Natural killer cell treated with Interleukin-12 subunit alpha and Interleukin-12 subunit beta and Interleukin-15 and Interleukin-18, amount 100 ng/mL, for 72 hours (primary cell): Measurements from ENCODE around the gene NLGN4Y. TPM values are rescaled to one million over a fixed set of nuclear protein-coding genes. Genes with fewer than 3 reads are reported as not detected.

ENCODE experiments used
- ATAC-seq, 2 donors: fragments of 150-1000 bp; cut with Tn5 transposase in 1 of 2; sonication (Bioruptor Pico), chemical (Tn5 transposase) in 1 of 2; 2 replicates each; pipeline ENCODE4 v1.10.0; 2021
- DNase-seq: peaks from one replicate; pipeline ENCODE4 v3.0.0; 2022; ENCODE audit warnings: low spot score
- H3K27ac Mint-ChIP-seq, 2 donors: 1 replicate in 1 of 2; 2 replicates in 1 of 2; pipeline ENCODE4 v1.8.0; 2022; ENCODE audit warnings: mixed read lengths in 2 of 2, mild to moderate bottlenecking in 1 of 2, moderate library complexity in 1 of 2
- H3K27me3 Mint-ChIP-seq, 2 donors: 1 replicate in 1 of 2; 2 replicates in 1 of 2; pipeline ENCODE4 v1.8.0; 2022; ENCODE audit warnings: mixed read lengths in 2 of 2
- H3K36me3 Mint-ChIP-seq: one replicate; pipeline ENCODE4 v1.8.0; 2022; ENCODE audit warnings: mixed read lengths
- H3K4me1 Mint-ChIP-seq, 2 donors: 1 replicate in 1 of 2; 2 replicates in 1 of 2; pipeline ENCODE4 v1.8.0; 2022; ENCODE audit warnings: low read depth in 2 of 2, mixed read lengths in 2 of 2, mild to moderate bottlenecking in 1 of 2
- H3K4me3 Mint-ChIP-seq: one replicate; pipeline ENCODE4 v1.8.0; 2022; ENCODE audit warnings: mixed read lengths
- H3K9me3 Mint-ChIP-seq: 2 replicates; pipeline ENCODE4 v1.8.0; 2022; ENCODE audit warnings: mixed read lengths
- total RNA-seq, 2 donors: library from RNA; stranded (reverse); gene quantifications; one replicate each; pipeline ENCODE4 v1.2.3, GENCODE V29; 2022

The NLGN4Y gene
- total RNA-seq, 2 donors from 2014 or later = 8.5 TPM; not detected in 1

DNA sequence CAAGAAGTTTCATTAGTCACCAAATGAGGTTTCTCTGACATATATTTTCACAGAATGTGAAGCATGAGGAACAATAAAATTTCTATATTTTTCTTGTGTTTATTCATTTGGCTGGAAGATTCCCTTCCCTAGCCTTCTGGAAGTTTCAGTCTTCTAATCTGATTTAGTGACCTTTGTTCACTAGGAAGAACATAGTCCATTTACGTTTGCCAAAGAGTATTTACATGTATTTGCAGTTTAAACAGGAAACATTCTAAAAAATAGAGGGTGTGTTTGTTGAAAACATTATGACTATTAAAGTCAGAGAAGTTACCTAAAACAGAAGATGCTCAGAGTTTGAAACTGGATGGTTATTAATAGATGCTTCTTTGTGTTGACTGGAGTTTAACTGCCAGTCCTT lies 238.6 kb downstream of the NLGN4Y start:
- no peaks in the 10 kb centered on the region for H3K36me3 Mint-ChIP-seq
- H3K4me3 Mint-ChIP-seq = no peak overlapping the region
- no peaks in the 10 kb centered on the region for H3K27me3 Mint-ChIP-seq
- H3K4me1 Mint-ChIP-seq = no peaks in the 10 kb centered on the region
- H3K9me3 Mint-ChIP-seq = no peaks in the 10 kb centered on the region
- no peak overlapping the region for H3K27ac Mint-ChIP-seq
- ATAC-seq (no peak), DNase-seq (no peak)

DNA sequence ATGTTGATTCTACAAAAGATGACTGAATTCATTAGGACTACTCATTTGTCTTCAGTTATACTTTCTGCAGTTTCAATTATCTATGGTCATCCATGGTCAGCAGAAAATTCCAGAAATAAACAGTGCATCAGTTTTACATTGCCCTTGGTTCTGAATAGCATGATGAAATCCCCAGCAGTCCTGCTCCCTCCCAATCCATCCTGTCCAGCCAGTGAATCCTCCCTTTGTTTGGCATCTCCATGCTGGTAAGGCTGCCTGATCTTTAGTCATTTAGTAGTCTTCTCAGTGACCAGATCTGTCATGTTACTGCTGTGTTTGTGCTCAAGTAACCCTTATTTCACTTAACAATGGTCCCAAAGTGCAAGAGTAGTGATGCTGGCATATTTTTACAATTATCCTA lies 239.3 kb downstream of the NLGN4Y start:
- no peak for DNase-seq
- Mint-ChIP-seq H3K4me1 (no peaks in the 10 kb centered on the region), H3K4me3 (no peak overlapping the region), H3K27ac (no peak overlapping the region), H3K36me3 (no peaks in the 10 kb centered on the region), H3K27me3 (no peaks in the 10 kb centered on the region), H3K9me3 (no peaks in the 10 kb centered on the region)
- no peak for ATAC-seq

DNA sequence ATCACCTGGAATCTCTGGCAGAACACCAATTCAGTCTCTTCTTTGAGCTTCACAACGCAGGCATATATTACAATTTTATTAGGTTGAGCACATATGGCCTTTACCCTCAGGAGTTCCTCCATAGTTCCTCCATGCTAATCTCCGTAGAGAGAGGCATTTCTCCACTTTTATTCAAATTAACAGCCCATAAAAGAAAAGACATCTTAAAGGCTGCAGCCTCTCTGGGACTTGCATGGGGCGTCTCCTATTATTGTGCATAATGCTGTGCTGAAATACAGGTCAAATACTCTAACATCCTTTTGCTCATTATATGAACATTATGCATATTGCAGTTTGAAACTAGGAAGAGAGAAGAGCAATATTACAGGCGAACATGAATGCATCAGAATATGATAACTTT lies 253.9 kb downstream of the NLGN4Y start:
- no peak overlapping the region for H3K27ac Mint-ChIP-seq
- DNase-seq = no peak
- ATAC-seq = no peak
- H3K27me3 Mint-ChIP-seq = no peaks in the 10 kb centered on the region
- H3K4me3 Mint-ChIP-seq = no peak overlapping the region
- H3K9me3 Mint-ChIP-seq = no peaks in the 10 kb centered on the region
- no peaks in the 10 kb centered on the region for H3K4me1 Mint-ChIP-seq
- no peaks in the 10 kb centered on the region for H3K36me3 Mint-ChIP-seq

DNA sequence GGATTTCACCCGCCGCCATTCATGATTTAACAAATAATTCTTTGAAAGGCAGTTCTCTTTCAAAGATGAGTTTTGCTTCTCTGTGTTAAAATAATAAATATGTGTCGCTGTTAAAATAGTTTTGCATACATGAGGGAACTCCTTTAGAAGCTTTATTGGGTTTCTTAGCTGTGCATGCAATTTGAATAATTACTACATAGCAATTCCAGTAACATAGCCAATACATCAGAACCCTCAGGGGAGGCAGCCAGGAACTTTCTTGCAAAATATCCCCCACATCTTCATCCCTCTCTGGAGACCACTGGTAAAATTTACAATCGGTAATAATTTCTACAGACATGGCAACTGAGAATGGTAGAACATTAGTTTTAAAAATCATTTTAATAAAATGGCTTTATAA lies 268.8 kb downstream of the NLGN4Y start:
- no peak for DNase-seq
- no peak for ATAC-seq
- Mint-ChIP-seq H3K4me1 (no peaks in the 10 kb centered on the region), H3K27me3 (no peaks in the 10 kb centered on the region), H3K9me3 (no peaks in the 10 kb centered on the region), H3K36me3 (no peaks in the 10 kb centered on the region), H3K4me3 (no peak overlapping the region), H3K27ac (no peak overlapping the region)

DNA sequence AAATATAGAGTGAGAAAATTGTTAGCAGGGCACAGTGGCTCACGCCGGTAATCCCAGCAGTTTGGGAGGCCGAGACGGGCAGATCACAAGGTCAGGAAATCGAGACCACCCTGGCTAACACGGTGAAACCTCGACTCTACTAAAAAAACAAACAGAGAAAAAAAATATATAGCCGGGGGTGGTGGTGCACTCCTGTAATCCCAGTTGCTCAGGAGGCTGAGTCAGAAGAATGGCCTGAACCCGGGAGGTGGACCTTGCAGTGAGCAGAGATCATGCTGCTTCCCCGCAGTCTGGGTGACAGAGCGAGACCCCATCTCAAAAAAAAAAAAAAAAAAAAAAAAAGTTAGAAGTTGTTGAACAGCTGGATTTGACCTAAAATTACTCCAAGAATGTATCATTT lies 269.3 kb downstream of the NLGN4Y start:
- no peak for ATAC-seq
- H3K36me3 Mint-ChIP-seq = no peaks in the 10 kb centered on the region

DNA sequence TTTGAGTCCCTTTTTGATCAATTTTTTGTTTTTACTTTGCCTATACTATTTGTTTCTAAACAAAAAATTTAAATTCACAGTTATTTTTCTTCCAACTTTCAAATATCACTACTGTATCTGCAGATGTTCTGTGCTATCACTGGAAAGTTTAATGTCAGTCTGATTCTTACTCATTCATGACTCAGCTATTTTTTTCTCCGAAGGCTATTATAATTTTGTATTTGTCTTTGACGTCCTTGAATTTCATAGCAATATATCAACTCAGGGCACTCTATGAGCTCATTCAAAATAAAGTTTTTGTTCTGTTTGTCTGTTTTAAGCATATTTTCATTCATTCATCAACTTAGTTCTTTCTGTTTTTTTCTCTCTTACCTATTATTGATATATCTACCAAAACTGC lies 273.7 kb downstream of the NLGN4Y start:
- no peak overlapping the region for H3K27ac Mint-ChIP-seq
- no peaks in the 10 kb centered on the region for H3K4me1 Mint-ChIP-seq
- no peaks in the 10 kb centered on the region for H3K9me3 Mint-ChIP-seq
- ATAC-seq = no peak
- no peak overlapping the region for H3K4me3 Mint-ChIP-seq
- no peaks in the 10 kb centered on the region for H3K36me3 Mint-ChIP-seq
- H3K27me3 Mint-ChIP-seq = no peaks in the 10 kb centered on the region
- no peak for DNase-seq

More for the DNA sequence above, 269.3 kb downstream of the NLGN4Y start:
- no peaks in the 10 kb centered on the region for H3K9me3 Mint-ChIP-seq
- H3K4me3 Mint-ChIP-seq = no peak overlapping the region
- no peaks in the 10 kb centered on the region for H3K4me1 Mint-ChIP-seq
- no peaks in the 10 kb centered on the region for H3K27me3 Mint-ChIP-seq
- H3K27ac Mint-ChIP-seq = no peak overlapping the region
- DNase-seq = no peak

DNA sequence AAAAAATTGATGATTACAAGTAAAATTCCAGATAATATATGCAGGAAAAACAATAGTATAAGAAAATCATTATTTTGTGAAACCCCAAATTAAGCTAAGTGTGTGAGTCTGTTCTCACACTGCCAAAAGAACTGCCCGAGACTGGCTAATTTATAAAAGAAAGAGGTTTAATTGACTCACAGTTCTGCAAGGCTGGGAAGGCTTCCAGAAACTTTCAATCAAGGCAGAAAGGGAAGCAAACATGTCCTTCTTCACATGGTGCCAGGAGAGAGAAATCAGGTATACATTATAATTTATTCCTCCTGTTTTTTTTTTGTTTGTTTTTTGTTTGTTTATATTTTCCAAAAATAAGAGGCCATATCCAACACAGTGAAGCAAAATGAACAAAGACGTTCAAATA lies 276.8 kb downstream of the NLGN4Y start:
- ATAC-seq (no peak), DNase-seq (no peak)
- Mint-ChIP-seq H3K27me3 (no peaks in the 10 kb centered on the region), H3K36me3 (no peaks in the 10 kb centered on the region), H3K9me3 (no peaks in the 10 kb centered on the region), H3K27ac (no peak overlapping the region), H3K4me1 (no peaks in the 10 kb centered on the region), H3K4me3 (no peak overlapping the region)

DNA sequence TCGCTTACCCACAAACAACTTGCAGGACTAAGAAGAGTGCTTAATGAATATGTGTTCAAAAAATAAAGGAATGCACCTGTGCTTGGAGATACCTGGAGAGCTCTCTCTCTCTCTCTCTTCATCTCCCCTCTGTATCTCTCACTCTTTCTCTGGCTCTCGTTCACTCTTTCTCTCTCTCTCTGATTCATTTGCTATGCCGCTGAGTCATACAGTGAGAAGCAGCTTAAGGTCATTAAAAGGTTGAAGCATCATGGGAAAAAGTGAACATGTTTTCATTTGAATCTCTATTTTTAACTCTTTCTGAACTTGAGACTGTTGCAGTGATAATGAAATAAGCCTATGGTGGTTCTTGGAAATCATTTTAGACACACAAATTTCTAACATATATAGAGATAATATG lies 277.8 kb downstream of the NLGN4Y start:
- no peaks in the 10 kb centered on the region for H3K4me1 Mint-ChIP-seq
- H3K27ac Mint-ChIP-seq = no peak overlapping the region
- no peak overlapping the region for H3K4me3 Mint-ChIP-seq
- ATAC-seq (no peak), DNase-seq (no peak)
- no peaks in the 10 kb centered on the region for H3K27me3 Mint-ChIP-seq
- H3K9me3 Mint-ChIP-seq = no peaks in the 10 kb centered on the region
- no peaks in the 10 kb centered on the region for H3K36me3 Mint-ChIP-seq

DNA sequence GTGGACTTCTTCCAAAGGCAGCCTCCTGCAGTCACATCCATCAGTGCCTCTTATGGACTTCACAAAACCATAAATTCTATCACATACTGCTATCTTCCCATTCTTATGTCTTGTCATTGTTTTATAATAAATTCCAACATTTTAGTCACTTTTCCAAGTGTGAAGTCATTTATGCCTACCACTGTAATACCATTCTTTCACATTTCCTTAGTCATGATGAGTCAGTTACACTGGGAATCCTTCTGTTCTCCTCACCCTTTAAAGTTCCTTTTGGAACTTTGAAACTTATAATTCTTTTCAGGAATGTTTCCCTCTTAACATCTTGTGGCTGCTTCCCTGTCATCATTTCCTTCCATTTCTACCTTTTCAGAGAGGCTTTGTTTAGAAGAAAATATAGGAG lies 279.7 kb downstream of the NLGN4Y start:
- Mint-ChIP-seq H3K27me3 (no peaks in the 10 kb centered on the region), H3K4me1 (no peaks in the 10 kb centered on the region), H3K36me3 (no peaks in the 10 kb centered on the region), H3K4me3 (no peak overlapping the region), H3K9me3 (no peaks in the 10 kb centered on the region), H3K27ac (no peak overlapping the region)
- DNase-seq (no peak), ATAC-seq (no peak)

DNA sequence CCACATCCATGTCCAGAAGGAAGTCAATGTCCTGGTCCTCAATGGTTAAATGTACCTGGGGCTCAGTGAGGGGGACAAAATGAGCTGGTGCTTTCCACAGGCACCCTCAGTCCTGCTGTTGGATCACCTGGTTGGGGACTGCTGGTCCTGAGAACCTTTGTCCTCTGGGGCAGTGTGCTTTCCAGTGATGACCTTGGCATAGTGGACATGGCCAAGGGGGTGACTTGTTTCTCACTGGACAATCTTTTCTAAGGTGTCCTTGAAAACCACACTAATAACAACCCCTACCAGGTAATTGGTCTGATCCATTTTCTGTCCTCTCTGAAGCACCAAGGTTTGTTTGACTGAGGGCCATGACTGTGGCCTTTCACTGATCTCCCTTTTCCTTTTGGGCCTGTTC lies 294.1 kb downstream of the NLGN4Y start:
- no peak overlapping the region for H3K4me3 Mint-ChIP-seq

DNA sequence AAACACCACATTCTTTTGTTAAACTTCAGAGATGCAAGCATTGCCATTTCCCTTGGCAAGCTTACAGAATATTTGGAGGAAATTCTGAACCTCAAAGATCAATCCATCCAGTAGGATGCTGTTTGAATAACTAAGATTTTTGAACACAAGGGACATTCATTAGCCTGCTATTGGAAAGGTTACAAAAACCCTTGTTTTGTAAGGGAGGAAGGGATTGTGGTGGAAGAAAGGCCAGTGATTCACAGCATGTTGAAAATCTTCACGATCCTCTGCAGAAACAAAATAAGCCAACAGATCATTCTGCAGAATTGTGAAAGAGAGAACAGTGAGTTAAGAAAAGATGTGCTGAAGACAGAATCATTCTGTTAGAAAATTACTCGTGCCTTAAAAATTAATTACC lies 297.9 kb downstream of the NLGN4Y start:
- no peak for DNase-seq
- no peak overlapping the region for H3K27ac Mint-ChIP-seq
- no peaks in the 10 kb centered on the region for H3K4me1 Mint-ChIP-seq
- H3K36me3 Mint-ChIP-seq = no peaks in the 10 kb centered on the region
- no peak overlapping the region for H3K4me3 Mint-ChIP-seq
- H3K27me3 Mint-ChIP-seq = no peaks in the 10 kb centered on the region
- no peak for ATAC-seq
- H3K9me3 Mint-ChIP-seq = no peaks in the 10 kb centered on the region

More for the DNA sequence above, 294.1 kb downstream of the NLGN4Y start:
- no peaks in the 10 kb centered on the region for H3K36me3 Mint-ChIP-seq
- no peaks in the 10 kb centered on the region for H3K9me3 Mint-ChIP-seq
- ATAC-seq (no peak), DNase-seq (no peak)
- H3K27me3 Mint-ChIP-seq = no peaks in the 10 kb centered on the region
- H3K27ac Mint-ChIP-seq = no peak overlapping the region
- H3K4me1 Mint-ChIP-seq = no peaks in the 10 kb centered on the region

DNA sequence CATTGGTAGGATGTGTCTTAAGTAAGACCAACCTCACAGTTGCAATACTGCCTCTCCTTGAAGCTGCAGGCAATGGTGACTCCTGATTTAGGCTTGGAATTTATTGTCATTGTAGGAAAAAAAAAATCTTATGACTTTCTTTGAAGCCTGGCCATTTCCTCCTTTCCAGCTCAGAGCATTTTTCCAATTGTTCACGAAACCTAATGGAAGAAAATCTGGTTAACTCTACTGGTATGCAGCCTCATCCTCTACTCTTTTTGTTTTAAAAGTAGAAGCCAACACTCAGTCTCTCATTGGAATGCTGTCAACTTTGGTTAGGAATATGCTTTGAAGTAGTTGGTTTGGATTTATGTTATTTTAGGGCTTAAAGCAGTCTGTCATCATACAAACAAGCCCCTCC lies 298.6 kb downstream of the NLGN4Y start:
- ATAC-seq (no peak), DNase-seq (no peak)
- no peaks in the 10 kb centered on the region for H3K36me3 Mint-ChIP-seq

DNA sequence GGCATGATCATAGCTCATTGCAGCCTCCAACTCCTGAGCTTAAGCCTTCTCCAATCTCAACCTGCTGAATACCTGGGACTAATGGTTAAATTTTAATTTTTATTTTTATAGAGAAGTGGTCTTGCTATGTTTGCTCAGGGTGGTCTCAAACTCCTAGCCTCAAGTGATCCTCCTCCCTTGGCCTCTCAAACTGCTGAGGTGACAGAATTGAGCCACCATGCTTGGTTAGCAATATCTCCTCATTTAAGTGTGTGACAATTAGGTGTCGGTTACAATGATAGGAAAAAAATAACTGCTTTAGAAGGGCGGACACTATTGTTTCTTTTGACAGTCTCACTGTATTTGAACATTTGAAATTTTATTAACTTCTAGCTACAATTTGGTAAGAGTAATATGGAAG lies 300.3 kb downstream of the NLGN4Y start:
- Mint-ChIP-seq H3K4me1 (no peaks in the 10 kb centered on the region), H3K9me3 (no peaks in the 10 kb centered on the region), H3K36me3 (no peaks in the 10 kb centered on the region), H3K27me3 (no peaks in the 10 kb centered on the region), H3K4me3 (no peak overlapping the region), H3K27ac (no peak overlapping the region)
- ATAC-seq = no peak
- no peak for DNase-seq

More for the DNA sequence above, 298.6 kb downstream of the NLGN4Y start:
- H3K4me3 Mint-ChIP-seq = no peak overlapping the region
- no peaks in the 10 kb centered on the region for H3K27me3 Mint-ChIP-seq
- no peaks in the 10 kb centered on the region for H3K9me3 Mint-ChIP-seq
- H3K27ac Mint-ChIP-seq = no peak overlapping the region
- no peaks in the 10 kb centered on the region for H3K4me1 Mint-ChIP-seq

DNA sequence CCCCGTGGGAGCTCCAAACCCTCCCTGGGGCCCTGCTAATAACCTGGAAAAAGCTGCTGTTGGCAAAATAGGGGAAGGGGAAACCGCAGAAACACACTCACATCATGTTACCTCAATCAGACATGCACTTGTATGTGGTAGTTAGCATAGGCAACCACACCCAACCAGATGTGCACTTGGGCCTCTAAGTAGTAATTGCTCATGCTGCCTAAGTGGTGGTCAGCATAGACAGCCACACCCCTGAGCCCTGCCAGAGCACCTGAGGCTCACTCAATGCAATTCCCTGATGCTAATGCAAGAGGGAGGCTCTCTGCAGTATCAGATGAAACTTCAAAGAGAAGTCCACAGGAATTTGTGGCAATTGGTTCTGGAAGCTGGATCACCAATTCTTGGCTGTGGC lies 301.4 kb downstream of the NLGN4Y start:
- DNase-seq = no peak
- no peaks in the 10 kb centered on the region for H3K9me3 Mint-ChIP-seq

DNA sequence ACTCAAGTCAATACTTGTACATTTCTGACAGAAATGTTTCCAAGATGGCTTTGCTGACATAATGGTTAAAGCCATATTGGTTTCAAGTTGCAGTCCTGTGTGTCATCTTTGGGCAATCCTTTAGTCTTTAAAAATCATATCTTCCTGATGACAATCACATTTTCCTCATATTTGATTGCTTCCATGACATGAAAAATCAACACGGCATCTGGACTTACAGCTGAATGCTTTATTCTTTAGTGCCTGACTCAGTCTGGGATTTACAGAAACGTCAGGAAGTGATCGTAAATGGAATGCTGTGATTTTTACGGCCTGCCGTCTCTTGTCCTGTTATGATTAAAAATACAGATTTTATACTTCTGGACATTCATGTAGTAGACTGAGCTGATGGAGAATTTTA lies 304.2 kb downstream of the NLGN4Y start:
- Mint-ChIP-seq H3K36me3 (no peaks in the 10 kb centered on the region), H3K9me3 (no peaks in the 10 kb centered on the region), H3K4me1 (no peaks in the 10 kb centered on the region), H3K27me3 (no peaks in the 10 kb centered on the region), H3K4me3 (no peak overlapping the region), H3K27ac (no peak overlapping the region)
- DNase-seq (no peak), ATAC-seq (no peak)

More for the DNA sequence above, 301.4 kb downstream of the NLGN4Y start:
- no peaks in the 10 kb centered on the region for H3K27me3 Mint-ChIP-seq
- H3K36me3 Mint-ChIP-seq = no peaks in the 10 kb centered on the region
- no peak for ATAC-seq
- no peaks in the 10 kb centered on the region for H3K4me1 Mint-ChIP-seq
- no peak overlapping the region for H3K27ac Mint-ChIP-seq
- no peak overlapping the region for H3K4me3 Mint-ChIP-seq
